Ovary (tissue), 9 donors: ENCODE data around the gene LITAF. TPM values are rescaled to one million over a fixed set of nuclear protein-coding genes. Genes with fewer than 3 reads are reported as not detected.
"Not testable (repeated sequence)": the region's sequence is repeated elsewhere in the genome, so short reads cannot be mapped to it uniquely, and the experiment has no call there.

Experiments
- DNase-seq, 5 donors: peaks; one replicate each; pipeline ENCODE4 v3.0.0-alpha.2; 2019 to 2020
- H3K27ac ChIP-seq, 2 donors: fragments of 200-600 bp; one replicate each; pipeline versions ENCODE4 v1.5.1 to v1.8.0; 2019 to 2022
- H3K27me3 ChIP-seq: fragments of 200-600 bp; one replicate; pipeline ENCODE4 v1.8.0; 2022
- H3K36me3 ChIP-seq: fragments of 200-600 bp; sonication (generic); one replicate; pipeline ENCODE4 v1.5.1; 2019
- H3K4me1 ChIP-seq: one replicate; pipeline ENCODE4 v1.8.1; 2013; ENCODE audit warnings: mild to moderate bottlenecking, moderate library complexity; ENCODE audit not compliant: insufficient read depth
- H3K4me3 ChIP-seq: fragments of 200-600 bp; sonication (generic); one replicate; pipeline ENCODE4 v1.5.1; 2017
- H3K9me3 ChIP-seq, 2 donors: fragments of 200-600 bp in 1 of 2; sonication (generic) in 1 of 2; one replicate each; pipeline versions ENCODE4 v1.5.1 to v1.8.1; 2013 to 2019; ENCODE audit warnings: mild to moderate bottlenecking in 1 of 2, moderate library complexity in 1 of 2
- EP300 ChIP-seq: sonication (generic); formaldehyde crosslinking; IDR thresholded peaks from one replicate; pipeline ENCODE4 v1.6.1; 2017; ENCODE audit warnings: antibody characterized with exemption
- POLR2A ChIP-seq: fragments of 450-650 bp; IDR thresholded peaks from one replicate; pipeline ENCODE4 v1.6.1; 2017; ENCODE audit warnings: antibody characterized with exemption, mild to moderate bottlenecking, moderate library complexity
- WGBS, 3 donors: extraction: QIAGEN DNeasy Blood & Tissue Kit in 1 of 3; methylation state at CpG; one replicate each; pipeline versions ENCODE4 v1.1.5 to v1.1.7; 2013 to 2017; 5-methylcytosine and 5-hydroxymethylcytosine counted together
- intact Hi-C, 4 donors: fragments of 100-400 bp; cut with DNase I; formaldehyde crosslinking; loops; one replicate each; pipeline versions ENCODE4 v1.11.0 to v1.15.1; 2022 to 2023
- polyA plus RNA-seq, 2 donors: library from polyadenylated mRNA; stranded (reverse); fragments of 200-250 nt in 1 of 2; fragments of 350-450 nt in 1 of 2; fragmentation: Illumina TruSeq in 1 of 2; extraction: RNeasy Lipid Tissue Mini Kit (QIAGEN cat#74804) in 1 of 2; gene quantifications; one replicate each; pipeline ENCODE4 v1.2.3, GENCODE V29; 2013 to 2014
- total RNA-seq, 7 donors: library from RNA; depleted of rRNA in 2 of 7; stranded (reverse); fragments of >200 nt in 2 of 7; fragmentation: NEBNext Ultra II Directional in 3 of 7; extraction: Animal tissue kit (Norgen Biotek cat#: 25700) in 3 of 7; gene quantifications; one replicate each; pipeline versions ENCODE4 v1.1.0 to v1.2.4, GENCODE V29; 2016 to 2023
- TF ChIP-seq, protein P1 (sequence below), 3 donors: fragments of 450-650 bp in 2 of 3; fragments of 200-600 bp in 1 of 3; IDR thresholded peaks; one replicate each; pipeline versions ENCODE4 v1.5.1 to v1.8.0; 2016 to 2022; ENCODE audit warnings: antibody characterized with exemption in 3 of 3, mild to moderate bottlenecking in 1 of 3
- donor health status: DM: no; HTN: no; CAD: no; lungs with moderate emphysema.
- donor health status: DM: no; HTN: no; CAD: no.
- donor health status: Bipolar disorder and iron deficiency.
- donor health status: DM: yes; HTN: yes; CAD: no.
- donor health status: DM: no; HTN: no; CAD: no.
- donor health status: DM: yes; HTN: yes; CAD: no.

The LITAF gene
- total and polyA plus RNA-seq, 9 donors, result 39.7 to 169 (median 105) TPM

- WGBS, 3 donors, result 11 to 16% (median 15%) methylated on average over 7 of the region's 7 CpGs
- no peak for TF ChIP-seq EP300
- TF ChIP-seq, protein P1, sequence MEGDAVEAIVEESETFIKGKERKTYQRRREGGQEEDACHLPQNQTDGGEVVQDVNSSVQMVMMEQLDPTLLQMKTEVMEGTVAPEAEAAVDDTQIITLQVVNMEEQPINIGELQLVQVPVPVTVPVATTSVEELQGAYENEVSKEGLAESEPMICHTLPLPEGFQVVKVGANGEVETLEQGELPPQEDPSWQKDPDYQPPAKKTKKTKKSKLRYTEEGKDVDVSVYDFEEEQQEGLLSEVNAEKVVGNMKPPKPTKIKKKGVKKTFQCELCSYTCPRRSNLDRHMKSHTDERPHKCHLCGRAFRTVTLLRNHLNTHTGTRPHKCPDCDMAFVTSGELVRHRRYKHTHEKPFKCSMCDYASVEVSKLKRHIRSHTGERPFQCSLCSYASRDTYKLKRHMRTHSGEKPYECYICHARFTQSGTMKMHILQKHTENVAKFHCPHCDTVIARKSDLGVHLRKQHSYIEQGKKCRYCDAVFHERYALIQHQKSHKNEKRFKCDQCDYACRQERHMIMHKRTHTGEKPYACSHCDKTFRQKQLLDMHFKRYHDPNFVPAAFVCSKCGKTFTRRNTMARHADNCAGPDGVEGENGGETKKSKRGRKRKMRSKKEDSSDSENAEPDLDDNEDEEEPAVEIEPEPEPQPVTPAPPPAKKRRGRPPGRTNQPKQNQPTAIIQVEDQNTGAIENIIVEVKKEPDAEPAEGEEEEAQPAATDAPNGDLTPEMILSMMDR (IDR thresholded peaks at IDR 0.05), result no peak
- no peak for TF ChIP-seq POLR2A
- no peak overlapping the region for H3K4me3 ChIP-seq
- no peaks in the 10 kb centered on the region for H3K9me3 ChIP-seq
- DNase-seq, result peak in 2 of 5 donors; percentile 41 to 46
- H3K27me3 ChIP-seq, result no peaks in the 10 kb centered on the region
- H3K27ac ChIP-seq, result no peak overlapping the region
- H3K36me3 ChIP-seq, result no peaks in the 10 kb centered on the region
- intact Hi-C loops, result no loop called here
- H3K4me1 ChIP-seq, result peaks cover 4% of the 10 kb centered on the region
Observed at GRCh38 chr16:11583166-11583565, 3.6 kb downstream of the LITAF start.

DNA sequence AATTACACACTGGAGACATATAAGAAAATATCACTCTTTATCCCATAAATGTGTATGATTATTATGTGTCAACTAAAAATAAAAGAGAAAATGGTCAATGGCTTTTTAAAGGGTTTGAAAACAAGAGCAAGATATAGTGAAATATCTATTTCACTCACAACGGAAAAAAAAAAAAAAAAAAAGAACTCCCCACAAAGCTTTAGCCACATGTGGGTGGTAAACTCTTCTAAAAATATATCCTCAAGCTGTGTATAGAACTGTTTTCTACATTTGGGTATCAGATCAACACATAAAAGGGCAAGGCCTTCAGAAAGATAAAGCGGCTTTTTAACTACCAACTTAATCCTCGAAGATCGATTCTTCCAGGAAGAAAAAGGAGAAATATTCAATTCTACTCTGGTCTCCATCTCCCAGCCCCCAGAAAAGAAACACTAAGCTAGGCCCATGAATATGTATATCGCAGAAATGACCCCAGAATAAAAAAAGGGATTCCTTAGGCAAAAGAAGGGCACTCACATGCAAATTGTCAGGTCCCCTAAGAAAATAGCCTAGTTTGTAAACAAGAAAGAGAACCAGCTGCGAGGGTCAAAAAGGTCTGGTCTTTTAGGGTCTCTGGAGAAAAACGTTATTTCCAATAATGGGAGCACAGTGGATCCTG is 4.4 kb downstream of the LITAF start:
- H3K4me3 ChIP-seq, result no peak overlapping the region
- intact Hi-C loops, result no loop called here
- WGBS, 3 donors, result 63 to 67% (median 64%) methylated on average over 7 of the region's 7 CpGs
- peaks cover 4% of the 10 kb centered on the region for H3K4me1 ChIP-seq
- no peak for DNase-seq
- no peaks in the 10 kb centered on the region for H3K36me3 ChIP-seq
- no peaks in the 10 kb centered on the region for H3K27me3 ChIP-seq
- no peak overlapping the region for H3K27ac ChIP-seq
- TF ChIP-seq, protein P1 (IDR thresholded peaks at IDR 0.05), result no peak
- TF ChIP-seq EP300 (no peak), POLR2A (no peak)
- no peaks in the 10 kb centered on the region for H3K9me3 ChIP-seq

DNA sequence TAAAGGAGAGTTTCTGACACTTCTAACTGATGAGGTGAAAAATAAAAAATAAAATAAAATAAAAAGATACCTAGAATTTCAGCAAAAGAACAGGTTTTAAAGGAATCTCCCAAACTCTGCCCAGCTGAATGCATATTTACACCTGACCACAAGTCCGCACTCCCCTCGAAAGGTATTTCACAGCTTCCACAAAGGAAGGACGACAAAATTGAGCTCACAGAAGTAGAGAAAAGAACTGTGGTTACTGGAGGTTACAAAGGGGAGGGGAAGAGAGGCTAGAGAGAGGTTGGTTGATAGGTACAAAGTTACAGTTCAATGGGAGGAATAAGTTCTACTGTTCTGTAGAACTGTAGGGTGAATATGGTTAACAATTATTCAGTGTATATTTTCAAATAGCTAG is 5.0 kb downstream of the LITAF start:
- Histone ChIP-seq H3K4me1 (peaks cover 4% of the 10 kb centered on the region), H3K27ac (no peak overlapping the region), H3K27me3 (no peaks in the 10 kb centered on the region), H3K36me3 (no peaks in the 10 kb centered on the region), H3K4me3 (no peak overlapping the region), H3K9me3 (no peaks in the 10 kb centered on the region)
- no peak for DNase-seq
- 91 to 96% (median 93%) methylated on average over 3 of the region's 3 CpGs for WGBS, 3 donors
- TF ChIP-seq POLR2A, result no peak
- TF ChIP-seq EP300, result no peak
- TF ChIP-seq, protein P1 (IDR thresholded peaks at IDR 0.05), result no peak
- intact Hi-C loops, result no loop called here

GRCh38 chr16:11580451-11581086 is 6.2 kb downstream of the LITAF start:
- TF ChIP-seq, protein P1 (IDR thresholded peaks at IDR 0.05), result no peak
- no peak for TF ChIP-seq POLR2A
- Histone ChIP-seq H3K27me3 (no peaks in the 10 kb centered on the region), H3K9me3 (no peaks in the 10 kb centered on the region), H3K4me1 (peaks cover 9% of the 10 kb centered on the region), H3K36me3 (no peaks in the 10 kb centered on the region), H3K4me3 (no peak overlapping the region), H3K27ac (no peak overlapping the region)
- 90 to 92% (median 90%) methylated on average over 12 of the region's 12 CpGs for WGBS, 3 donors
- intact Hi-C loops, result no loop called here
- DNase-seq, result peak in 1 of 5 donors; percentile 25

- H3K27ac ChIP-seq, H3K4me3 ChIP-seq, H3K4me1 ChIP-seq, H3K27me3 ChIP-seq, H3K36me3 ChIP-seq, H3K9me3 ChIP-seq, intact Hi-C loops: not testable (repeated sequence)
- 92 to 97% (median 94%) methylated on average over 8 of the region's 8 CpGs for WGBS, 3 donors
- peak in 2 of 5 donors; percentile 2 to 18 for DNase-seq
Observed at GRCh38 chr16:11577290-11577660, 9.4 kb downstream of the LITAF start.
